OCI-M2 (cell line): Measurements from ENCODE around the gene STAT4.

Experiments used
- DNase-seq: peaks from one replicate; lab custom pipeline; 2025; ENCODE audit not compliant: unreplicated experiment; lab: John Stamatoyannopoulos, UW

The STAT4 gene

DNA sequence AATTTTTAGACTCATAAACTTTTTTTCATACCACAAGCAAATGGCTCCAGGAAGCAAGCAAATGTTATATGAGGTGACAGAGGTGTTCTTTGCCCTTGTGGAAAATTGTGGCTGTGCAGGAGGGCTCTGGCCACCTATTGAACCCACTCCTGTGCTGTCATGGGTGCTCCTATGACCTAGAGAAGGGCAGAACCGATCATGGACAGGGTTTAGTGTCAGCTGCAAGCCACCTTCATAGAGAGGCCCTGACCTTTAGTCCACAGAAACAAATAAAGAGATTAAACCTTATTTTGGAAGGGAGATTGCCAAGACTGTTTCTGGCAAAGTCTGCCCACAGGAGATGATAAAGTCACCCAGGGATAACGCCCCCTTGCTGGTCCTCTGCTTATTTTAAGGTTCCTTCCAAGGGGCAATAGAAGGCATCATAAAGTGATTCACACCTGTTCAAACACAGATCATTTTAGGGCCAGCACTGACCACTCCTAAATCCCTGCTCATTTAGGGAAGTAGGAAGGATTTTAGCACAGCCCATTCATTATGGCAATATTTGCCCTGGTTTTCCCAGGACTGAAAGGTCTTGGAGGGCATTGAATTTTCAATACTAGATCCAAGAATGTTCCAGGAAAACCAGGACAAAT lies 26.1 kb upstream of the STAT4 start:
- no peak for DNase-seq

DNA sequence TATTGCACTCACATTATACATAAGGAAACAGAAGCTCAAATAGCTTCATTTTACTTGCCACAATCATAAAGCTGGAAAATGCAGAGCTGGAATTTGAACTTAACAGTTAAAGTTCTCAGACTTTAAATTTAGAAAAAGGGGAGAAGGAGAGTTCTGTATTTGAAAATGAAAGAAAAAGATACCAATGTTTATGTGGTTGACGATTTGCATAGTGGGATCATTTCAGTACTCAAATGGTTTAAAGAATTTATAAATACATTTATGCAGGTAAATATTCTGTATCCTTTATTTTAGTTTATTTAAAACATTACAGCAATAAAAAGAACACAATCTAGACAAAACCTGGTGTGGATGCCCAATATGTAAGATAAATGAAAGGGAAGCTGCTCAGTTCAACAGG lies 25.5 kb upstream of the STAT4 start:
- DNase-seq: no peak

DNA sequence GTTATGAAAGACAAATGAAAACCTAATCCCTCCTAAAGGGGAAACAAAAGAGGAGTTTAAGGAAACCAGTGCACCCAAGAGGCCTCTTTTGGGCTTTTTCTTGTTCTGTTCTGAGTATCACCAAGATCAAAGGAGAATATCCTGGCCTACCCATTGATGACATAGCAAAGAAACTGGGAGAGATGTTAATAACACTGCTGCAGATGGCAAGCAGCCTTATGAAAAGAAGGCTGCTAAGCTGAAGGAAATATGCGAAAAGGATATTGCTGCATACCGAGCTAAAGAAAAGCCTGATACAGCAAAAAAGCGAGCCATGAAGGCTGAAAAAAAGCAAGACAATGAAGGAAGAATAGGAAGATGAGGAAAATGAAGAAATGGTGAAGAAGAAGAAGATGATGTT lies 23.6 kb upstream of the STAT4 start:
- DNase-seq: no peak

DNA sequence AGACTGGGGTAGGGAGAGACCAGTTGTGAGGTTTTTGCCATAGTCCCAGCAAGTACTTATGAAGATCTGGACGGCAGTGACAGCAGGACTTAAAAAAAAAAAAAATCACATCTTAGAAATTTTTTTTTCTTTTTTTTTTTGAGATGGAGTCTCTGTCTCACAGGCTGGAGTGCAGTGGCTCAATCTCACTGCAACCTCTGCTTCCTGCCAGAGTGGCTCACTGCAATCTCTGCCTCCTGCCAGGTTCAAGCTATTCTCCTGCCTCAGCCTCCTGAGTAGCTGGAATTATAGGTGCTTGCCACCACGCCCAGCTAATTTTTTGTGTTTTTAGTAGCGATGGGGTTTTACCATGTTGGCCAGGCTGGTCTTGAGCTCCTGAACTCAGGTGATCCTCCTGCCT lies 22.4 kb upstream of the STAT4 start:
- no peak for DNase-seq

DNA sequence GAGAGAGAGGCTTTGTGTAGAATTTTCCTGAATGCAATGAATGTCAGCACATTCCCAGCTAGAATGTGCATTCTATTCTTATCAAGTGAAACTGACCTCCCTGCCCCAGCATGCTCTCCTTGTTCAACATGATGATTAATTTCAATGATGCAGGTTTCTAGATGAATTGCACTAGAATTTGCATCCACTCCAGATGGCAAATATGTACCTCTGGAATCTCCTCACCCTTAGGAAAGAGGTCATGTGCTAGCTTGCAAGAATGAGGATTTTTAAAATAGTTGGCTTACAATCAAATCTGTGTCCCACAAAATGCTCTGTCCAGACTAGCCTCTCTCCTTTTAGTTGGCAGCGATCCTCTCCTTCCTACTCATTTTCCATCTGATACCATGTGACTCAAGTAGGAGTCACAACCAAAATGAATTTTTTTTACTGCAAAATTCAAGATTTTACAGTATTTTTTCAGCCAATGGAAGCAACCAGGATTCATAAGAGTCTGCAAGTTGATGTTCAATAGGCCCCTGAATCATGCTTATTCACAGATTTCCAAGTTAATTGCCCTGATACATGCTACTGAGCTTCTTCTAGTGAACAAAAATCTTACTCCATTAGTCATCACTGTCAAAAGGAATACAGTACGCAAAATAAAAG lies 21.0 kb upstream of the STAT4 start:
- DNase-seq: no peak

DNA sequence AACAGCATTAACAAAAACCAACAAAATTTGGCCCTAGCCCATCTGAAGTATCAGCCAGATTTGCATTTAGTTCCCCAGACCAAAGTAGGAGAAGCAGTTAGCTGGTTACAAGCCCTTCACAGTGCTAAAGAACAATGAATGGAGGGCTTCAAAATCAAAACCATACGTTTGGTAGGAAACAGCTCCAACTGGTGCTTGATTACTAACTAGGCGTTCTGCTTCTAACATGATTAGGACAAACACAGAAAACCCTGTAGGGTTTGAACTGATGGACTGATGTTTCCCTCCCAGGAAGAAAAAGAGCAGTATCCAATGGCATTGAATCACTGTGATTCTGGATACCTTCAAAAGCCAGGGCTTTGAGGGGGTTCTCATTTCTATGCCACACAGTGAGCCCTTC lies 20.5 kb upstream of the STAT4 start:
- no peak for DNase-seq

DNA sequence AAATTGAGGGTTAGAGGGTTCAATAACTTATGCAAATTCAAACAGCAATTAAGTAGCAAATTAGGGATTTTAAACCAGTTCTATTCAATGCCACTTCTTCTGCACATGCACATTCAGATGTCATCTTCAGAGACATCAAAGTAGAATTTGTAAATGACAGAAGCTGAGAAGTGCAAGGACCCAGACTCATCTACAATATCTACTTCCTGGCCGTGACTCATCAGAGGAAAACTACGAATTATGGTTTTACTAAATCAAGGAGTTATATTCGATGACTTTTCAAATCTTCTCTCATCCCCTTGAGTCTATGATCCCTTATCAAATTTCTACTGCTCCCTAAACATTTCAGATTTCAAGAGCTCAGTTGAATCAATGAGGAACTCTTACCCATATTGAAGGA lies 20.0 kb upstream of the STAT4 start:
- no peak for DNase-seq

DNA sequence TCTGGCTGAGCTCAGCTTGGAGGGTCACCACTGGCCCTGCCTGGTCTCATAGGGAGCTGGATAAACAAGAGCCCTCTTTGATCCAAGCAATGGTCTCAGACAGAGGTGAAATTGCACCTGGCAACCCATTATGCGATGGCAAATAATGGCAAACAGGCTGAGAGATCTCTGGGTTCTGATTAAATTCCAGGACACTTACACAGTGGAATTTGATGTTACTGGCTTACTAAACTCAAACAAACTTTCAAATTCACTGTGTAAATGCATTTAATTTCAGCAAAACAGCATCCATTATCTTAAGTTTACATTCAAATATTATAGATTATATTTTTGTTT lies 19.5 kb upstream of the STAT4 start:
- DNase-seq: no peak

DNA sequence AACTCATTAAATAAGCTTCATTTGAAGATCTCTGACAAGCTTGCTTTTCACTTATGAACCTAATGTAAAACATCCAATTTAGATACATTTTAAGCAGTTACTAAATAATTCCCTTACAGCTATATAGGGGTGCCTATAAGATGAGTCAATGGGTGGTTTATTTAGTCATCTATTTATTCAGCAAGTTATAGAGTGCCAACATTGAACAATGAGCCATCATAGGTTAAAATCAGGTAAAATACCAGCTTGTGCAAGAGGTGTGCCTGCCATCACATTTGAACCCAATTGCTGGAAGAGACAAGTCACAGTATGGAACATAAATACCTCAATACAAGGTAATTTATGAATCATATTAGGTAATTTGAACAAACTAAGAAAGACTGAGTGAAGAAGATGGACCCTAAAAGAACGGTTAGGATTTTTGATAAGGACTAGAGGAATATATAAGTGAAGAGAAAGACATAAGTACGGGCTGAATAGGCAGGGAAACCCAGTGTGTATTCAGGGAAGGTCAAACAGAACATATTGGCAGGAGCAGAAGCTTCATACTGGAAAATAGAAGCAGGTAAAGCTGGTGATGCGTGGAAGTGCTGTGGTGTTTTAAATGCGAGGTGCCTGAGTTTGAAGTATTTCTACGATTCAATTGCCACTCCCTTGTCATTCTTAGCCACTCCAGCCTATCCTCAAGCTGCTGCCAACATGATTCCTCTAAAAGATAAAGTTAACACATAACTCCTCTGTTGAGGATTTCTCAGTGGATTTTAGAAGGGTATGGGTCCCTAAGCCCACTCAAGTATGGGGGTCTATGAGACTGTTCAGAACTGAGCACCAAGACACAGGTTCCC lies 18.9 kb upstream of the STAT4 start:
- no peak for DNase-seq

DNA sequence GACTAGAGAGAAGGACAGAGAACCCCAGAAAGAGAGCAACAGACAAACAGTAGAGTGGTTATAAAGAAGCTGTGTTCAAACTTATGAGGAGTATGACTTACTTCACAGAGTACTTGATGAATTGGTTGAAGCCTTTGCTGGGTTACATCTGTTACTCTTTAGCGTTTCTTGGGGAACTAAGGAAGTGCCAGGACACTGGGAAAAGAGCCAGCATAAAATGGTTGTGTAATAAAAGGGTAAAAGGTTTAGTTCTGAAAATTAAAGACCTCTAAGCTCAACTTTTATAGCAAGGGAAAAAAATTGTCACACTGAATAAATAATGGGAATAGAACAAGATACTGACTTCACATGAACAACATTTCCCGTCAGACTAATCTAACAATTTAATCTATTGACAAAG lies 17.0 kb upstream of the STAT4 start:
- DNase-seq: no peak

DNA sequence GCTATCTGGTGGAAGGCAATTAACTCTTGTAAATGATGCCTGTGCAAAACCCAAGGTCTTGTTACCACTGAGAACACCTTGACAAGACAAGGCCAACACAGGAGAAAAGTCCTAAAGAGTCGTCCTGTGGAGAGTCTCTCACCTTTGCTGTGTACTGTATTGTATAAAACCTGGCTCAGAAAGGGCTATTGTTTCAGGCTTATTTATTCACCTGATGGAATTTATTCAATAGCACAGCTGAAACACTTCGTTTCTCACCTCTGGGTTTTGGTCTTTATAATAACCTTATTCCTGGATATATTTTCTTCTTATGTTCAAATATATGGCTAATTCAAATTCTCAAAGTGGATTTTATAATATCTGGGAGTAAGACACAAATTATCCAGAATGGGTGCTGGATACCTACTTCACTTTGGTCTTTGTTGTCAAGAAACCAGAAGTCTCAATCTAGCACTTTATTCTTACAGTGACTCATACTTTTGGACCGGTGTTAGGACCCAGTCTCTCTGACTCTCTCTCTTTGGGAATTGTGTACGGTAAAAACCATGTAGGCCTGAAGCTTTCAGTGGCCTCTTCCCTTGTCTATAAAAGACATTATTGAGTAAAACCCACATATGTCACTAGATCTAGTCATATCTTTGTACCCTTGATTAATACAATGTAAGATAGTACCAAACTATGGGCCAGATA lies 16.1 kb upstream of the STAT4 start:
- no peak for DNase-seq

DNA sequence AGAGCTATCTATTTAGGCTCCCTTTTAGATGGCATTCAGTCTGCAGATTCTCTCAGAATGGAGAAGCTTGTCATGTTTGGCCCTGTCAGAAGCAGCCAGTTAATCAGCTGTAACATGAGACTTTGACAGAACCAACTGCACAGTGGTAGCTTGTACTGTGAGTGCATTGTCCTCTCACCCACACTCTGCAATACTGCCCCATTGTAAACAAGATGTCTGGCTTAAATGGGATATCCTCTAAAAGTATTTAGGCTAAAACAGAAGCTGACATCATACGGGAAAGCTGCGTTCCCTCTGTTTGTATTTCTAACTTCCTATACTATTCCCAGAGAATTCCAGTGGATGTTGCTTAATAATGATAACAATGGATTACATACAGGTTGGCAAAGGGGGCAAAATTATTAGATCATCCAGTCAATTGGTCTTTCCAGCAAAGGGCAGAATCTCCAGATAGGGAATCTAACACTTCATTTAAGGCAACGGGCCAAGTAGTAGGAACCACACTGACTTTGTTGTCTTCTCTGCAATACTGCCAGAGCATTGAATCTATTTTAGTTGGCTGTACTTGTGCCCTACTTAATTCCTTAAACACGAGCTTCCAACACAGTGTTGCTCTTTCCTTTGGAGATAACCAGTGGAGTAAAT lies 15.4 kb upstream of the STAT4 start:
- no peak for DNase-seq

DNA sequence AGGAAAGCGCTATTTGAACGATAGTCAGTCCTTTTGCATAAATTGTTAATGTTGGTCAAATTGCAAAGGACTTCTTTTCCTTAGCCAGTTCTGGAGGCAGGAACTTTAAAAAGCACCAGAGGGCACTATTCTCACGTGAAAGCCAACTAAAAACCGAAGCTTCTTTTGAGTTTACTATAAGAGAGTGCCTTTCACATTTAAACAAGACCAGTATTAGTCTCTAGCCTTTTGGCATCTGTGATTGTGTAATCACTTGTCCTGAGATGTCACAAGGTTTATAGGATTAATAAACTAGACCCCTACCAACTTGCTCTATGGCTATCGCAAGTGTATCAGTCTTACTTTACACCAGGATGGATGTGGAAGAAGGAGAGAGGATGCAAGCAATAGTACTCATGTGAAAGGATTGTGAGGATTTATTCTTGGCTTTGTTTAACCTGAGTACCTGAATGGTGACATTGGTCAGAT lies 14.4 kb upstream of the STAT4 start:
- DNase-seq: no peak

DNA sequence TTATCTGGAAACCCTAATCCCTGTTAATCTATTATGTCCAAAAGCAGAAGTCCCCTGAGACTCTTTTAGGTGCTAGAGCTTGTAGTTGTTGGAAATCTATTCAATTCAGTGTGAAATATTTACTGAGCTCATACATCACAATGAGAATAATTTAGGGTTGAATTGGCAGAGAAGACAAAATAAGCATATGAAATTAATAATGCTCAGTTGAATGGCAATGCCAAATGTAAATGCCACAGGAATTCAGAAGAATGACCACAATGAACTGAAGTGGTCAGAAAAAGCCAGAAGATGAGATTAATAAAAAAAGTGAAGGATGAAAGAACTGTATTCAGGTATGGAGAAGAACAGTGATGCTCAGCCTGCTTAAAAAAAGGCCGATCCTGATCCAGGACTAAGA lies 8.0 kb upstream of the STAT4 start:
- DNase-seq: no peak

DNA sequence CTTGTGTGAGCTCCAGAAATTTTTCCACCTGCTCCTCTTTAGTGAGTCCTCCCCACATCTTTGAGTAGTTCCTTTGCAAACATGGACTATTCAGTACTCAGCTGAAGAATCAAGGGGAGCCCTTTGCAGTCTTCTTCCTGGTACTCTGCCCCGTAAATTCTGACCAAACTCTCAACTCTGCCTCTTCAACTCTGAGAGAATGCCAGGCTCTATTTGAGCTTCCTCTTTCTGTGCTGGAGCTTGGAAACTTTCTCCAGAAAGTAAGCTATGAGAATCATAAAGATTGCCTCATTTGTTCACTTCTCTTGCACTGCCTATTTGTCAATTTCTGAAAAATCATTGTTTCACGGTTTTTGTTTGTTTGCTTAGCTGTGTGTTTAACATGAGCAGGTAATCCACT lies 7.4 kb upstream of the STAT4 start:
- DNase-seq: no peak

DNA sequence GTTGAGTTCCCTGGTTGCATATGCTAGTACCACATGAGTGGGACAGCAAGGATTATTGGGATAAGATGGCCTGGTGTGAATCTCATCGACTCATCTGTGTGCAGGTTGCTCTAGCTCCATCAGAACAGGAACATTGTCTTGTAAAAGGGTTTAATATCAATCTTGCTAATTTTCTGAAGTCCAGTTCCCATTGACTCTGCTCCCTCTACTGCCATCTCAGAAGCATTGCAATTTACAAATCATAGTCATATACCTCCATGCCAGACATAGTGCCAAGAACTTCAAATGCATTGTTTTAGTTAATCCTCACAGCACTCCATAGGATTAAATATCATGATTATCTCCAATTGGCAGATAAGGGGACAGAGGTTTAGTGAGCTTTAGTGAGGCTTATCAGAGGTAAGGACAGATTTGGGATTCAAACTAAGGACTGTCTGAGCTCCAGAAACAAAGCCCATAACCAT lies 4.8 kb upstream of the STAT4 start:
- DNase-seq: no peak

DNA sequence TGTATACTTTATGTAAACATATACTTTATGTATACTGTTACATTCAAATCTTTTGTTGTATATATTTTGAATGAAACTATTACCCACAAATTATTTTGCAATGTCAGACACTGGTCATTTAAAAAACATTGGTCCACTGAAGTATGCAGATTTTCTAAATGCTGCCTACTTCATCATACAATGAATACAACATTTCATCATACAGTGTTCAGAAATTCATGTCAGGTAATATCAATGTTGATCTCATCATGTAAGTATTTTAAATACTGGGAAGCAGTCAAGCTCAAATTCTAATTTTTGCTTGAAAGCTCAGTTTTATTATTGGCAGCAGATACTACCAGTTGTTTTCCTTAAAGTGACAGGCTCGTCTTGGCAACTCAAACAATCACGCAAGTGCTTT lies 2.9 kb upstream of the STAT4 start:
- DNase-seq: no peak

DNA sequence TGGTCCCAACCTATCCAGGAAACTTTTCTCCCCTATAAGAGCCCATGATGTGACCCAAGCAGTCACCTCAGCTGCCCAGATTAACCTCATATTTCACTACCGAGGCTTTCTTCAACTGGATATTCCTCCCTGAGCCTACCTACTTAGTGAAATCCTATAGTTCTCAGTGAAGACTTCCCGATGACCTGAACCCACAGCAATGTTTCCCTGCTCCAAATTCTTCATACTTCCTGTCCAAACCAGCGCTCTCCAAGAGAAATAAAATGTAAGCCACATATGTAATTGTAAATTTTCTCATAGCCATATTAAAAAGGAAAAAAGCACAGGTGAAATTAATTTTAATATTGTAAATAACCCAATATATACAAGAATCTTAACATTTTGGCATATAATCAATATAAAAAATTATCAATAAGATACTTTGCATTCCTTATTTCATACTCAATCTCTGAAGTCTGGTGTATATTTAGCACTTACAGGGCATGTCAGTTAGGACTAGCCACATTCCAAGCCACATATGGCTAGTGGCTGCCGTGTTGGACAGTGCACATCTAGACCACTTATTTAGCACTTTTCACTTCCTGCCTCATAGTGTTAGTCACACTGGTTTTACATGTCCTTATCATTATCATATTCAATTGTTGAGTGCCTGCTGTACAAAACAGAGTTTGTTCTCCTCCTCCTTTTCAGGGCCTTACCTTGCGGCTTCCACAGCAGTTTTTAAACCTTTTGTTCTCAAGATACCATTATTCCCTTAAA lies 1.9 kb upstream of the STAT4 start:
- DNase-seq: no peak

DNA sequence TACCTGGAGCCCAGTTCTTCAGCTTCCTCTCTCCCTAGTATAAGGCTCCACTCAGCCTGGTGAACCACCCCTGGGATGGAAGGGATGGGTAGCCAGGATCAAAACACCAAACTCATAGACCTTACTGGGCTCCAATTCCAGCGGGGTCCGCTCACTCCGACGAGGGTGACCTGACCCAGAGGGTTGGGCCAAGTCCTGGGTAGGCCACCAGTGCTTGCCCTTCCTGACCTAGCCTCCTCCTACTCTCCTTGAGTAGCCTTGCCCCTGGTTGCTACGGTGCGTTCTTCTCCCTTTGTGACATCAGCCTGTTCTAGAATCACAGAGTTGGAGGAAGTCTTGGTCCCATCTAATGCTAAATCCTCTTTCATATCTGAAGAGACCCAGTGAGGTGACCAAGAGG lies 537 bp upstream of the STAT4 start:
- no peak for DNase-seq

DNA sequence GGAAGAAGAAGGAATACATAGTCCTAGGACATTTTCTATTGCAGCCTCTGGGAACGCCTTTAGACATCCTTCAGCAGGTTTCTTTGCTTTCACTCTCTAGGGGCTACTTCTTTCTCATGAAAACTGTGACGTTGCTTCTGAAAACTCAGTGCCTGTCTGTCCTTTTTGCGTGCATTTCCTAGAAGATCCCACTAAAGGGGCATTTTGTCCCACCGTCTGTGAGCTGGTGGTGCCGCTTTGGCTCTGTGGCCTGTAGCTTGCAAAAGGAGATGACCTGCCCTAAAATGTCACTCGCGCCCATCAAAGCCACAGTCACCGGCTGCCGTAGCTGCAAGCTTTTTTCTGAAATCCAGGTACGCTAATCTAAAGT lies 579 bp downstream of the STAT4 start:
- no peak for DNase-seq

DNA sequence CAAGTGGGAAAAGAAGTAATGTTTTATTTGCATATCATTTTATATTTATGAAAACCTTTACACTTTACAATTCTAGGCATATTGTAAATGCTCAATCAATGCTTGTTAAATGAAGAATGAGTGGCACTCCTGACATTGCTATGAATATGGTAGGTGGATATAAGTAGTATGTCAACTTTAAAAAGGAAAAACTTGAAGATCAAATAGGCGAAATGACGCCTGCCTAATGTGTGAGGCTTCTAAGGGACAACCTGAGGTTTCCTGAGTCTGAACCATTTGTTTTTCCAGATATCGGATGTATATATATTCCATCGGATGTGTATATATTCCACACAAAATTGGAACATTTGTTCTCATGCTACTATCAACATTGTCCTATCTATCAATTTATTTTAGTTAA lies 1.4 kb downstream of the STAT4 start:
- DNase-seq: no peak
